A172 (cell line): ENCODE data around the gene GPR68. TPM values are rescaled to one million over a fixed set of nuclear protein-coding genes. Genes with fewer than 3 reads are reported as not detected.
"Not testable (repeated sequence)": the region's sequence is repeated elsewhere in the genome, so short reads cannot be mapped to it uniquely, and the experiment has no call there.

ENCODE experiments used
- DNase-seq: peaks from one replicate; pipeline ENCODE4 v3.0.0-alpha.2; 2015; ENCODE audit warnings: low spot score
- total RNA-seq: library from RNA; depleted of rRNA; stranded (reverse); fragments of >200 nt; shearing (Covaris generic); gene quantifications from 2 replicates; pipeline ENCODE4 v1.2.3, GENCODE V29; 2014

Gene GPR68
- total RNA-seq, 1 experiment from 2014 or later, result 0.98 TPM

DNA sequence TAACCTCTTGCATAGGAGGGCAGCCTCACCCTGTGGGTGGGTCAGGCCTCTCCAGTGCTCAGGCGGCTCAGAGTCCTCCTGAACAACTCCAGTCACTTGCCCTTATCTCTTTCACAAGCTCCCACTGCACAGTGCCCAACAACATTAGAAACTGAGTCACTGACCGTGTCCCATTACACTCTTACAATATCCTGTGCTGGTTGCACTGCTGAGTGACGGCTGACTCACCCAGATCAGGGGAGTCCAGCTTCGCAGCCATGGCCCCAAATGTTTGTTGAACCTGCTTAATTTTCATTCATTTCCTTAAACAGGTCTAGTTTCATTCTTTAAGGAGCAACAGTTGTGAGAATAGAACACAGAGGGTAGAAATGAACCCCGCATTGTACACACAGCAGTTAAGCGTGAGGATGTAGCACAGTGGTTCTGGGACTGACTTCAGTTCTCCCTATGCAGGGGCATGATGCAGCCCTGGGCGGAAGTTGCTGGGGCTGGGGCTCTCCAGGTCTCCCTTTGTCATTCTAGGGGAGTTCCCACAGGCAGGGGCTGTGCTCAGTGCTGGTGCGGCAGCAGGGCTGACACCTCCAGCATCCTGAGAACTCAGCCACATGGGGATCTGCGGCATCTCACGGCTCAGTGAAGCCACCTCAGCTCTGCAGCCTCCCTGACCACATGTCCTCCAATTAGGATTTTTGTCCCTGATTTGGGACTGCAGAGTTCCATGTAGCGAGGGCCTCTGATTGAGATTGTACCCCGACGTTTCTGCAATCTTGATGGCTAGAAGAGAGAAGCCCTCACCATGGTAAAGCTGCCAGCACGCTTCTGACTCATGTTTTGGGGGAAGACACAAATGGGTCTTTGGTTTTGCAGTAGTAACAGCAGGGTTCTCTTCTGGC is 16.1 kb downstream of the GPR68 start:
- peak; percentile 49 for DNase-seq

DNA sequence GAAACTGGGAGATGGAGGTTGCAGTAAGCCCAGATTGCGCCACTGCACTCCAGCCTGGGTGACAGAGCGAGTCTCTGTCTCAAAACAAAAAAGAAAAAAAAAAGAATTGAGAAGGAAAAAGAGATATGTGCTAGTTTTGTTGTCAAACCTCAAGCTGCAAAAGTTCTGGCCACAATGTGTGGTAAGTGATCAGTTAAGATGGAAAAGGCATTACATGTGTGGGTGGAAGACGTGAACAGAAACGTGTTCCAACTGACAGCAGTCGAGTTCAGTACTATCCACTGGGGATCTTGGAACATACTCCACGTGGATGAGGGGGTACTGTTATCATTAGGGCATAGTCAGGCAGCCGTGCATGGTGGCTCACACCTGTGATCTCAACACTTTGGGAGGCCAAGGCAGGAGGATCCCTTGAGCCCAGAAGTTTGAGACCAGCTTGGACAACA is 17.3 kb downstream of the GPR68 start:
- DNase-seq, result no peak

DNA sequence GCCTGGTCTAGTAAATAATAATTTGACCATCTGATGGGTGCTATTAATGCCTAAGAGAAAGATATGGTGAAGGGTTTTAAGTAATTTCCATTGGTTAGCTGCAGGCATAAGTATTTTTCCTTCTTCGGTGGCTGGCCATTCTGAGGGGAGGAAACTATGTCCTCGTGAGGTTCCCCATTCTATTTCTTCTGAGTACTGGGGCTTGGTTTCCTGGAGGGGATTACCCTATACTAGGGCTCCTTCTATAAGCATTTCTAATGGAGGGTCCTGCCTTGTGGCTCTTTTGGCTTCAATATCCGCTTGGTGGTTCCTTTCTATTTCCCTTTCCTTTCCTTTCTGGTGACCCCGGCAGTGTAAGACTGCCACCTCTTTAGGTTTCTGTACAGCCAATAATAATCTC is 18.1 kb downstream of the GPR68 start:
- DNase-seq, result not testable (repeated sequence)

DNA sequence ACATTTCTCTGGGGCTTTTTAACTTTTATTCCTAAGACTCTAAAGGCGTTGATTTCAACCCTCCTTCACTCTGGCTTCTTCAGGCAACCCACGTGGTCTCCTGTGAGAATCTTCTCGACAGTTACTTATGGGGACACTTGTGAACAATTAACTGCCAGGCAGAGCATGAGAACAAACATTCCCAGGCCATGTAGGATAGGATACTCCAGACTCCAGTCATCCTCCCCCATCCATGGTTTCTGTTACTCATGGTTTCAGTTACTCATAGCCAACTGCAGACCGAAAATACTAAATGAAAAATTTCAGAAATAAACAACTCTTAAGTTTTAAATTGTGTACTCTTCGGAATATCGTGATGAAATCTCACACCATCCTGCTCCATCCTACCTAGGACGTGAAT is 19.5 kb downstream of the GPR68 start:
- DNase-seq, result no peak

DNA sequence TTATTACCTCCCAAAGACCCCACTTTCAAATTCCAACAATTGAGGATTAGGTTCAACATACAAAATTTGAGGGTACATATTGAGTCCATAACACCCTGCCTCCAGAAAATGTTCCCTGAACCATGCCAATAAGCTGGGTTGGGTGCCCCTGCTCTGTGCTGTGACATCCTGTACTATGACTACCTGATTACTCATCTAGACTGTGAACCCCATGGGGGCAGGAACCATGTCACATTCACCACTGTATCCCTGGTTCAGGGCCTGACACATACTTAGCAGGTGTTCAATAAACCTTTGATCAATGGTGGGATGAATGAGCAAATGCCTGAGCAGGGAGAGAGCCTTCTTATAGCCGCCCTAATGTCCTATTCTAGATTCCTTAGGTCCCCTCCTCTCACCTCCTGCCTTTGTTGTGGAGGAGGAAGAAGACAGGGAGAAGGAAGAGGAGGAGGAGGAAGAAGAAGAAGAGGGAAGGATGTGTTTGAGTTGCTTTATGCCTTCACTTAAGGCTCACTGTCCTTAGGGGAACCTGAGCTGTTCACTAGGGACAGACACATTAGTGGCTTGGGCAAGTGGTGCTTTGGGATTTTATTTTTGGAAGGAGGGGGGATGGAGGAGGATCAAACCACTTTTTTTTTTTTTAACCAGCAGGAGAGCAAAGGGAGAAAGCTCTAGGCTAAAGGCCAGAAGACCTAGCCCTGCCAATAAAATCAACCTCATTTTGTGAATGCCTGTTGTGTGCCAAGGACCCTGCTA is 21.3 kb downstream of the GPR68 start:
- DNase-seq, result no peak

GRCh38 chr14:91221270-91221669 is 23.2 kb downstream of the GPR68 start:
- no peak for DNase-seq

GRCh38 chr14:91220581-91221000 is 23.9 kb downstream of the GPR68 start:
- no peak for DNase-seq

DNA sequence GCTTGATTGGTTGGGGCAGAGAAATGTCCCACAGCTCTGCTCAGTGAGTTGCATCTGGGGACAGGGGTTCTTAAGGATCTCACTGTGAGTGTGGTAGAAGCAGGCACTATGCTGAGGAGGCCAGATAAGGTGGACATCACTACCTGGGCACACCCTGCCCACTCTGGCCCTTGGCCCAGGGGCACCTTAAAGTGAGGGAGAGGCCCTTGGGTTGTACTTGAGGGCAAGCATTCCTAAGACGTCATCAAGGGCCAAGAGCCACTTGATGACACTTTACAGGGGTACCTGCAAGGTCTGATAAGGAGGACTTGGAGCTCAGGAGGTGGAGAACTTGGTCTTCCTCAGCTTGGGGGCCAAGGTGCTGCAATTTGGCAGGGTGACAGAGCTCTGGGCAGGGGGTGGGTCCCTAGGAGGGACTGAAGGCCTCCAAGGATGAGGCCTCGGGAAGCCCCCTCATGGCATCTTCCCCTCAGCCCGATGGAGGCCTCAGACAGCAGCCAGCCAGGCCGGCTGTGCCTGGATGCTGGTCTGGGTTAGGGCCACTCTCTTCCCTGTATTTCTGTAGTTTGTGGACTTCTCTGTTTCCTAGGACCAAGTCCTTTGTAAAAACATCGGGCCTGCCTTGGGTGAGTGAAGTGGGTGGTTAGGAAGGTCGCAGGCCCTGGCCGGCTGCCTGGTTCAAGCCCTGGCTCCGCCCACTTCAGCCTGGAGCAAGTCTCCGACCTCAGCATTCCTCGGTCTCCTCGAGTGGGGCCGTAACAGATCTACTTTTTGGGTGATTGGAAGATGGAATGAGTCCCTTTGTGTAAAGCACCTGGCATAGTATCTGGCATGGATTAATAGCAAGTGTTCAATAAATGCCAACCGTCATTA is 24.8 kb downstream of the GPR68 start:
- DNase-seq, result no peak

DNA sequence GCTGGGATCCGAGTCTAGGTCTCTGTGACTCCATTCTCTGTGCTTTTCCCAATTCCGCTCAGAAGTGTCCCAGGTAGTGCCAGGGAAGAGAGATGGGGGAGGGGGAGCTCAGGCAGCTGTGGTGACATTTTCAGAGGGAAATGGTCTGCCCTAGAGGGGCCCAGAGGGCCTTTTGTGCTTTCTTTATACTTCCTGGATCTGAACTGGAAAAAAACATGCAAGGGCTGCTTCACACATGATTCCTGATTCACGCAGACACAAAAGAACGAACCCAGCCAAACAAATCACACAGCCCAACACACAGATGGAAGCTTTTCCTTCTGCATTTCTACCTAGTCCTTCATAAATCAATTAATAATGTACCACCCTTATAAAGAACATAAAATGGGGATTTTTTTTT is 26.5 kb downstream of the GPR68 start:
- no peak for DNase-seq

DNA sequence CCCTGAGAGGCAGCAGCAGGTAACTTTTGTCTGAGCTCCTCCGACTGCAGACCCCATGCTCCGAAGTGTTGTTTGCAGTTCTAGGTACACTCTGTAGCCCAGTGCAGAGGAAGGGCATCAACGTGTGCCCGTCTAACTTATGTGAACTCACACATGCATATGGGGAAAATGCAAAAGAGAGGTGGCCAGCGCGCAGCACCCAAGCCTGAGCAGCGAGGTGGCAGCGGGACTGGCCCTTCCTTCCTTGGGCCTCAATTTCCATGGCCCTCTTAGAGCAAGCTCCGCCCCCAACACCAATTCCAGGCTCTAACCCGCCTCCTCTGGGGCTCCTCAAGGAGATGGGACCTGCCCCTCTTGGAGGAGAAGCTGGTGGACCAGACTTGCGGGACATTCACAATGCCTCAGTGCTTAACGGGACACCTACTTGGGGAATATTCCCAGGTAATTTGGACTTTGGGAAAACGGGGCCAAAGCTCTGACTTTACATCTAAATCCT is 27.7 kb downstream of the GPR68 start:
- no peak for DNase-seq

DNA sequence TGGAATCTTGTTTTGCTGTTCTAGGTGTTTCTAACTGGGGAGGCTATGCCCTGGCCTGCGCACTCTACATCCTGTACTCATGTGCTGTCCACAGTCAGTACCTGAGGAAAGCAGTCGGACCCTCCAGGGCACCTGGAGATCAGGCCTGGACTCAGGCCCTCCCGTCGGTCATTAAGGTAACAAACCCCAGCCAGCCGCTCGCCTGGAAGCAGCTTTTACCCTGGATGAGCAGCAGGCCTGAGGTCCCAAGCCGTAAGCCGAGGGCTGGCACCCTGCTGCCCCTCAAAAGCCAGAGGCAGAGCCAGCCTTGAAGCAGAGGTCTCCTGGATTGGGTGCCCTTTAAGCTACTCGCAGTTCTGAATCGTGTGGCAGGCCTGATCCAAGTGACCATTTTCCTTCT is 29.1 kb downstream of the GPR68 start:
- no peak for DNase-seq

DNA sequence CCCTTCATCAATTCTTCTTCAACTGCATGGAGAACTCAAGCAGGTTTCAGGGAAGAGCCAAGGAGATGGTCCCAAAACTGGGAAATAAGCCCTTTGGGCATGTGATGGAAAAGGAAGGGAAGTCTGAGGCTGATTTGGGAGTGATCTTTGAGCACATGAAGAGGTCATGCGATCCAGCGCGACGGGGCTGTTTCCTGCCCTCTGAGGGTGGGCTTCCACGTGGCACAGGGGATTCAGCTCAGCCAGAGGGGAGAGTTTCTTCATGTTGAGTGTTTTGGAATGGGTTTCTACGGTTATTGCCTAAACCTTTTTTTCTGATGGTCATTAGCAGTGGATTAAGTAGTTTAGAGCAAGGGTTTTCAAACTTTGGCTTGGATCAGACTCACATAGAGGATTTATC is 30.2 kb downstream of the GPR68 start:
- DNase-seq, result no peak

DNA sequence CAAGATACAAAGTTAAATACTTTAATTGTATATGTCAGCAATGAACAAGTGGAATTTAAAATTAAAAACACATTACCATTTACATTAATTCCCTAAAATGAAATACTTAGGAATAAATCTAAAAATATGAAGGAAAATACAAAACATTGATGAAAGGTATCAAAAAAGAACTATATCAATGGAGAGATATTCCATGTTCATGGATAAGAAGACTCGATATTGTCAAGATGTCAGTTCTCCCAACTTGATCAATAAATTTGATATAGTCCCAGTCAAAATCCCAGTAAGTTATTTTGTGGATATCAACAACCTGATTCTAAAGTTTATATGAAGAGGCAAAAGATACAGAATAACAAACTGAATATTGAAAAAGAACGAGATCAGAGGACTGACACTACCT is 33.5 kb downstream of the GPR68 start:
- DNase-seq, result no peak

DNA sequence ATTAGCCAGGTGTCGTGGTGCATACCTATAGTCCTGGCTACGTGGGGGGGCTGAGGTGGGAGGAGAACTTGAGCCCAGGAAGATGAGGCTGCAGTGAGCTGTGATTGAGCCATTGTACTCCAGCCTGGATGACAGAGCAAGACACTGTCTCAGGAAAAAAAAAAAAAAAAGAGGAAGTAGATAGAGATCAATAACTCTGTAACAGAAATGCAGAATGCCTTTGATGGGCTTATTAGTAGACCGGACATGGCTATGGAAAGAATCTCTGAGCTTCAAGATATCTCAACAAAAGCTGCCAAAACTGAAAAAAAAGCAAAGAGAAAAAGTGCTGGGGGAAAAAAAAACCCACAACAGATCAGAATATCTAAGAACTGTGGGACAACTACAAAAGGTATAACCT is 37.5 kb downstream of the GPR68 start:
- no peak for DNase-seq

DNA sequence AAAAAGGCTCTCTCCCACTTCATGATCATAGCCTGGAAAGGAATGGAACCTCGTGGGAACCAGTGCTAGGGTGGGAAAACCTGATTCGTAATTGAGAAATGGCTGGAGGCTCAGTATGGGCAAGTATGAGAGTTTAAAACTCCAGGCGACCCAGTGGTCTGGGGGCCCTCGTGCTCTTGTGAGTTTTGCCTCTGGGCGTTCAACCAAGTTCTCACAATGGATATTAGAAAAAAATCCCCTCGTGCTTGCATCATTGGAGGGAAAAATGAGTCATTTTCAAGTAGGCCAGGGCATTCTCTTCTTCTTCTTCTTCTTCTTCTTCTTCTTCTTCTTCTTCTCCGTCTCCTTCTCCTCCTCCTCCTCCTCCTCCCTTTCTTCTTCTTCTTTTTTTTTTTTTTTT is 39.0 kb downstream of the GPR68 start:
- DNase-seq, result no peak

- no peak for DNase-seq
These were observed 39.8 kb downstream of the GPR68 start for GRCh38 chr14:91204657-91205056.

DNA sequence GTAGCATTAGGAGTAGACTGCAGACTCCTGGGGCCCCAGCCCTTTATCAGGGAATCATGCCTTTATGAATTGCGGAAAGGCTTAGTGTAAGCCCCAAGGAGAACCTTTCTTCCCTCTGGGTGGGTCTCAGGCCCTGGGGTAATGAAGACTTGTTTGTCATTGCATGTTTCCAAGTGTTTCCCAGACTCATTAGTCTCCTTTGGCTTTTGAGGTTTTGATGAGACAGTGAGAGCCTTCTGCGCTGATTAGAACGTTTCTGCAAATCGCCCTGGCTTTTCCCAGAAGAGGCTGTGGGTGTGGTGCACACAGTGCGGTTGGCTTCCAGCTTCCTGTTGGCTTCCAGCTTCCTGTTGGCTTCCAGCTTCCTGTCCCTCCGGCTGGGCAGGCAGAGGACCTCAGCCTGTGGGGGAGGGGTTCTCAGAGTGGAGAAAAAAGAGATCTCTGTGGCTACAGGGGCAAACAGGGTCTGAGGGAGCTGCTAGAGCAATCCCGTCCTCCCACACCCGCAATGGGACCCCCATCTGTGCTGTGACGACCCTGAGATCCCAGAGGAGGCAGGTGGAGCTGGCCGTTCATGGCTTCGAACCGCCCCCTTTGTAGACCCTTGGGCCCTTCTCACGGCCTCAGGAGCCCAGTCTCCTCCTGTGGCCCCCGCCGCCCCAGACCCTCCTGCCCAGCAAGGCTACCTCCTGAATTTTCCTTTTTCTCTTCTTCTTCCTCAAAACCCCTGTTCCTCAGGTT is 42.1 kb downstream of the GPR68 start:
- peak; percentile 76 for DNase-seq

DNA sequence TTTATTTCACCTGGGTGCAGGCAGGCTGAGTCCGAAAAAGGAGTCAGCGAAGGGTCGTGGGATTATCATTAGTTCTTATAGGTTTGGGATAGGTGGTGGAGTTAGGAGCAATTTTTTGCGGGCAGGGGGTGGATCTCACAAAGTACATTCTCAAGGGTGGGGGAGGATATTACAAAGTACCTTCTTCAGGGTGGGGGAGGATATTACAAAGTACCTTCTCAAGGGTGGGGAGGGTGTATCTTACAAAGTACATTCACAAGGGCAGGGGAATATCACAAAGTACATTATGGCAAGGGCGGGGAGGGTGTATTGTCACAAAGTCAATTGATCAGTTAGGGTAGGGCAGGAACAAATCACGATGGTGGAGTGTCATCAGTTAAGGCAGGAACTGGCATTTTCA is 43.7 kb downstream of the GPR68 start:
- DNase-seq, result not testable (repeated sequence)

DNA sequence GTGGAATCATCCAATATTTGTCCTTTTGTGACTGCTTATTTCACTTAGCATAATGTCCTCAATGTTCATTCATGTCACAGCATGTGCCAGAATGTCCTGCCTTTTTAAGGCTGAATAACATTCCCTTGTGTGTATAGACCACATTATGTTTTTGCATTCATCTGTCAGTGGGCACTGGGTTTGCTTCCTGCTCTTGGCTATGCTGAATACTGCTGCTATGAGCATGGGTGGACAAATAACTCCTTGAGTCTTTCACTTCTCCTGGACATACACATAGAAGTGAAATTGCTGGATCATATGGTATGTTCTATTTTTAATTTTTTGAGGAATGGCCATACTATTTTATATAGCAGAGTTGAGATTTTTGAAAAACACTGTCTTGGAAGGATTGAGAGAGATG is 46.9 kb downstream of the GPR68 start:
- no peak for DNase-seq

DNA sequence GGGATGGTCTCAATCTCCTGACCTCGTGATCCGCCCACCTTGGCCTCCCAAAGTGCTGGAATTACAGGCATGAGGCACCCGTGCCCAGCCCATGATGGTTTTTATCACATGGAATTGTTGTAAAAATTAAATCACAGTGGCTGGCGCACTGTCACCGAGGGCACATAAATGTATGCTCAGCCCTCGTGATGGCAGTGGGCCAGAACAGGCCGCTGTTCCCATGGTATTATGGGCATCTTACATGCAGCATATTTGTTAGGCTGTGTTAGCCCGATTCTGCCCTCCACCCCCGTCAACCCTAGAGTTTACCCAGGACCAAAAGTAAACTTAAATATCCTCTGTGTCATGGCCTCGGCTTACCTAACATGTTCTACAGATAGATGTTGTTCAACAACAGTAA is 48.6 kb downstream of the GPR68 start:
- no peak for DNase-seq

GRCh38 chr14:91193069-91193468 is 51.4 kb downstream of the GPR68 start:
- no peak for DNase-seq
